ENCODE results near the gene QPCTL.

QPCTL gene

DNA sequence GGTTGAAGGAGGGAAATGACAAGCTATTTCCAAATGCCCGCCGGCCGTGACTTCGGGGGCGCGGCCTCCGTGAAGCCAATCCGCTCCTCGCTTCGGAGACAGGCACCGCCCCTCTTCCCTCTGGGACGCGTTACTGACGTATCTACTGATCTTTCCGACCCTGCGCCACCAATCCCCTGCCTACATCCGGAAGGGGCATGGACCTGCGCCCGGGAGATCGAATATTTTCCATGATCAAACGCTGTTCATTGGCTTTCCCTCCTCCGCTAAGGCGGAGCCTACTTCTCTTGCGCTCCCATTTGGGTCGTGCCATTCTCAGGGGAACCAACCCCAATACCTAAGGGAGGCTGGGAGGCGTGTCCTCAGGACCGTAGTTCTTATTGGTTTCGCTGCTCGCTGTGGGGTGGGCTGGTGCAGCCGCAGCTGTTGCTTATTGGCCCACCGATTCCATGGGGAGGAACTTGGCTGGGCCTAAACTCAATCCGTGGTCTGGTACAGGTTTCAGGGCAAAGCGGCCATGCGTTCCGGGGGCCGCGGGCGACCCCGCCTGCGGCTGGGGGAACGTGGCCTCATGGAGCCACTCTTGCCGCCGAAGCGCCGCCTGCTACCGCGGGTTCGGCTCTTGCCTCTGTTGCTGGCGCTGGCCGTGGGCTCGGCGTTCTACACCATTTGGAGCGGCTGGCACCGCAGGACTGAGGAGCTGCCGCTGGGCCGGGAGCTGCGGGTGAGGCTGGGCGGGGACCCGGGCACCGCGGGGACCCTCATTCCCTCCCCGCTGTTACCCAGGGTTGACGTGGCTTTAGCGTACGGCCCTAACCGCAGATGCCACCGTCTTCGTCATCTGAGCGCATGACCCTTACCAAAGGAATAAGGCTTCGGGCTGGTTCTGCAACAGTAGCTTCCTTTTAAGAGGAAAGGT lies at the start of gene QPCTL:
Gene QPCTL, plus strand, starts transcription at position 480 of the 919 bp plus-strand sequence. Its CDS starts 38 bp downstream, at position 518.
- DNase-seq: peak; percentile 100

DNA sequence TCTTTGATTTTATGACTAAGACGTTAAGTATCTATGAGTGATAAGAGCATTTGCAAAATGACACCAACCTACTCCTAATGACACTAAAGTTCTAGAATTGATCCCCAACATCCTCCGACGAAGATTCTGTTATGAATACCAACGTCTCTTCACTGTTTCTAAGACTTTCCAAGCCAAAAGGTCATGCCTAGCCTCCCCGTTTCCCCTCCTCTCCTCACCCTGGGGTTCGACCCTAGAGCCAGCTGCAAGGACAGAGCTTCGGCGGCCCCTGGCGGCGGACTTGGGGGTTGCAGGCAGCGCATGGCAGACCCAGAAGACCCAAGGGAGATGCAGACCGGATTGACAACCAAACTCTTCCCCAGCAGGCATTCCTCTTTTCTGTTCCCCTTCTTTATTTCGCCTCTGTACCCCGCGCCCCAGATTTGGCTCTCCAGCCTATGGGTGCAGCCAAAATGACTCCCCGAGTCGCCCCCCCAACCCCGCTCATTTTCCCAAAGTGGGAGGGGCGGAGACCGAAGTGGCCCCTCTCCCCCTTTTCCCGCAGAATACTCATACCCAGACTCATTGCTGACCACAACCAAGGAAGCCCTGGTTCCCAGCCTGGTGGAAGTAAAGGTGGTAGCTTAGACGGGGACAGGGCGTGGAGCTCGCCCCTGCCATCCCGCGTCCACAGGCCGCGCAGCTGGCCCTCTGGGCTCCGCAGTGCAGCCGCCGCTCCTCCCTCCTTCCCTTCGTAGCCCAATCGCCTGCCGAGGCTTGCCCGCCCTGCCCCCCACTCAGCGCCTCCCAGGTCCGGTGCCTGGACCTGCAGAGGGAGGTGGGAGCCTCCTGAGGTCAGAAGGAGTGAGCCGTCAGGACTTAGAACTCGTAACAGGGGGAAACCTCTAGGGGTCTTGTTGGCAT lies 49.2 kb upstream of the QPCTL start:
- peak; percentile 90 for DNase-seq

DNA sequence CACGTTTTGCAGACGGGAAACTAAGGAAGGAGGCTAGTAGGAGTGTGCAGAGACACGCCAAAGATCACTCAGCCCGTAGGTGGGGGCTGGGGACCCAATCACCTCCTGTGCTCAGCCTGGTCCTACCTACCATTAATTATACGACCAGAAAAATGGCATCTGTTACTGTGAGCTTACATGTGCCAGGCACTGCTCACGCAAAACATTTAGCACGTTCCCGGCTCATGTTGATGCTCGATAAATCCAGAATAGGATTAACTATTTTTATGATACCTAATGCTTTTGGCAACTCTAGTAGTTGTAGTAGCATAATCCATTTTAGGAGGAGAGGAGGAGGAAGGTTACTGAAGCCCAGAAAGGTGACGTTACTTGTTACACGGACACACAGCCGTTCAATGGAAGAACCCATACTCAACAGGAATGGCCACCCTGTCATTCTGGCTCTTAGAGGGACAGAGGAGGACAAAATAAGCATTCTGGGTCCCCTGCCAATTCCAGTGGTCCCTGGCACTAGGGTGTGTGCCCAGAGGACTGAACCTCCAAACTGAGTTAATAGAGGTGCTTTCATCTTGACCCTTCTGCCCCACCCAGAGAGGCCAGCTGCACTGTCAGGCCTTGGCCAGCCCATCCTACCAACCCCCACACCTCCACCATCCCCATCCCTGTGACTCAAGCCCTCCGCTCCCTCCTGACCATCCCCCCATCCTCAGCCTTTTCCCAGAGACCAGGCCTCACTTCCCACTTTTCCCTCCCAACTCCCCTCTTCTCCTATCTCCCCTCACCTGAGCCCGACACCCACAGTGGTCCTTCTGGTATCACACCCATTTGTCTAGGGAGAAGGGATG lies 48.3 kb upstream of the QPCTL start:
- no peak for DNase-seq

DNA sequence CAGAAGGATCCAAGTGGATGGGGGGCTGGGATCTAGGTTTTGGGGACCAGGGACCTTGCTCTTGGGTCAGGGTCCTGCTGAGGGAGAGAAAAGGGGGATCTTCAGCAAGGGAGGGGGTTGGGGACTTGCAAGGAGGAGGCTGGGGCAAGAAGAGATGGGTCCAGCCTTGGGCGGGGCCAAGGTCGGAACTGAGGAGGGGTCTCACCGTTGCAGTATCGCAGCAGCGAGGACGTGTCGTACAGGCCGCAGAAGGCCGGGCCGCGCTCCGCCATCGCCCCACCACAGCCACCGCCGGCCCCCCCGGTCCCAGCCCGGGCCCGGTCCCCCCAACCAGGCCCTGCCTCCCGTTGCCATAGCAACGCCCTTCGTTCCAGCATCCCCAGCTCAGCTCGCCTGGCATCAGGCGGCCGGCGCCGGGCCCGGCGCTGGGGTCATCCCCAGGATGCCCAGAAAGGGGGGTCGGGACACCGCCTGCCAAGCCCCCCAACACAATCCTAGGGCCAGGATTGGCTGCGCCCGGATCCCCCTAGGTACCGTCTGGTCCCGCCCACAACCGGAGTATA lies 47.3 kb upstream of the QPCTL start:
- DNase-seq: no peak

DNA sequence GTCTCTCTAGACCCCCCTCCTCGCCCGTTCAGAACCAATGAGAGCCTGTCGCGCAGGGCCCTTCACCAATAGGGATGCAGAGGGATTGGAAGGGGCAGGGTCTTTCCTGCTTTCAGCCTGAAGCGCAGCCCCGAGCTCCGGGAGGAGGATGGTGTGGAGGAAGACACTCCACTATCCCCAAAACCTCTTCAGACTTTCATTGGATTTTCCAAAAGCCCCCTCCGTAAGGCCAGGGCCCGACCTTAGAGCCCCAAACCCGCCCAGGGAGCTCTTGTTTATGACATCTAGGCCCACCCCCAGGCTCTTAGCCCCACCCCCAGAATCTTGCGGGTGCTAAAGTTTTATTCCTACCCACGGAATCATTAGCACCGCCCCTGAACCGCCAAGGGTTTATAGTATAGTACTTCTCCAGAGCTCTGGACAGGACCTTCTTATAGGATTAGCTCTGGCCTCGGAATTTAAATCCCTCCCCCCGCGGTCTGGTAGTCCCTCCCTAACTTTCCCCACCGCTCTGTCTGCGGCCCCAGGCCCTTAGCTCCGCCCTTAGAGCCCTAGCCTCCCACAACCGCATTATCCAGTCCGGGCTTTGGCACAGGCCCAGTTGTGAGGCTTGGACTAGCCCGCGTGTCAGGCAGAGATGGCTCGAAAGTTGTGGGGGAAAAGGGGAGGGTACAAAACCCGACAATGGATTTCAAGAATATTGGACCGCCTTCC lies 46.7 kb upstream of the QPCTL start:
- peak; percentile 97 for DNase-seq

DNA sequence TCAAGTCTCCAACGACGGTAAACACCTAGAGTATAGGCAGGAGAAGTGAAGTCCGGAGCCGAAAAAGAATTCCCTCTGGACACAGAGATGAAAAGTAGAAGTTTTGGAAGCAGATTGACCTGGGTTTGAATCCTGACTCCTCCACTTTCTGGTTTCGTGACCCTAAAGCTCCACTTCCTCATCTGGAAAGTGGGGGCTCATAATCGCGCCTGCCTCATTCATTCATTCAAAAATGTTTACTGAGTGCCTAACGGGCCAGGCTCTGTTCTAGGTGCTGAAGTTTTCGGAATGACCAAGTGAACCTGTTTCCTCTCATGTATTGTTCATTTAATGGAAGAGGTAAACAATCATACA lies 46.1 kb upstream of the QPCTL start:
- DNase-seq: peak; percentile 43

DNA sequence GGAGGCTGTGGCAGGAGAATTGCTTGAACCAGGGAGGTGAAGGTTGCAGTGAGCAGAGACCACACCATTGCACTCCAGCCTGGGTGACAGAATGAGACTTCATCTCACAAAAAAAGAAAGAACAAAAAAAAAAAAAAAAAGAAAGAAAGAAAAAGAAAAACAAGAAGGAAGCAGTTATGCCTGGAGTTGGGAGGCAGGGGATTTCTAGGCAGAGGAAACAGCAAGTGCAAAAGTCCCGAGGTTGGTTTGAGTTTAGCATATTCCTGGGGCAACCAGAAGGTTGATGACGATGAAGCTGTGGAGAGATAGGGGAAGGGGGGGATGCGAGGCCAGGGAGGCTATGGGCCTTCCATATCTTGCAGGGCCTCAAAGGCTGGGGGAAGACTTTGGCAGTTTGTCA lies 41.7 kb upstream of the QPCTL start:
- DNase-seq: no peak

DNA sequence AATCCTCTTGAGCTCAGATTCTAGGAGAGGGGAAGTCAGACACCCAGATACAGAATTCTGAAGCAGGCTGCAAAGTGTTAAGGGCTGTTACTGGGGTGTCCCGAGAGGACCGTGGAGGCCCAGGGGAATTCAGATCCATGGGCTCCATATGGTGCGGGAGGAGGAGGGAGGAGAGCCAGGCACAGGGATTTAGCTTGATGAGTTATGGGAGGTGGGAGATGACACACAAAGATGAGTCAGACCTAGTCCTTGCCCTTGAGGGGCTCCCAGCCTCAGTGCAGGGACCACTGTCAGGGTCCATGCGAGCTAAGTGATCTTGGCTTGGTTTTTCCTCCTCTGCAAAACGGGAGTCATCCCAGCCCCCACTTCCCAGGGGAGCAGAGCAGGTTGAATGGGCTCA lies 38.8 kb upstream of the QPCTL start:
- DNase-seq: no peak

DNA sequence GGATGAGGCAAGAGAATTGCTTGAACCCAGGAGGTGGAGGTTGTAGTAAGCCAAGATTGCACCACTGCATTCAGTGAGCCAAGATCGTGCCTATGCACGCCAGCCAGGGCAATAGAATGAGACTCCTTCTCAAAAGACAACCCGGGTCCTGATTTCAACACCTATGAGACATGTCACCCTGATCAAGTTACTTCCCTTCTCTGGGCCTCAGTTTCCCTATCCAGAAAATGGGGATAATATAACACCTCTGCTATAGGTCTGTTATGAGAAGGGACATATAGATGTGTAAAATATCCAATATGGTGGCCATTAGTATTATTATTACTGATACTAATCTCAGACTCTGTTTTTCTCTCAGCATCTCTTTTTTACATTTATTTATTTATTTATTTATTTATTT lies 37.4 kb upstream of the QPCTL start:
- DNase-seq: no peak

DNA sequence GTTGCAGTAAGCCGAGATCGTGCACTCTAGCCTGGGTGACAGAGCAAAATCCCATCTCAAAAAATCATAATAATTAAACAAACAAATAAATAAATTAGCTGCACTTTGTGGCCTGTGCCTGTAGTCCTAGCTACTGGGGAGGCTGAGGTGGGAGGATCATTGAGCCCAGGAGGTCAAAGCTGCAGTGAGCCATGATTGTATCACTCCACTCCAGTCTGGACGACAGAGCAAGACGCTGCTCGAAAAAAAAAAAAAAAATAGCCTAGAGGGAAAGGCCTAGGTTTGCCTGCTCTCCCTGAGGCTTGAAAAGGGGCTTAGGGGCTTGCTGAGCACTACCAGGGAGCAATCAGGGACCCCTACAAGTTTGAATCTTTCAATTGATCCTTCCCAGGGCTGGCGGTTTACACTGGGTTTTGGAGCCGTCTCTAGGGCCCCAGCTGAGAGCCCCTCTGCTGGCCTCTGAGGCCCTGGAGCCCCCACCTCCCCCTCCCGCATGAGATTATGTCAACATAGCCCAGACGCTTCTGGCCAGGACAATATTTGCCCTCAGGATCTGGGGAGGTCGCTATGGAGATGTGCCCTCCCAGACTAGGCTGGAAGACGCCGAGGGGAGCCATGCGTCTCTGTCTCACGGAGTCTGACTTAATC lies 34.8 kb upstream of the QPCTL start:
- DNase-seq: no peak

DNA sequence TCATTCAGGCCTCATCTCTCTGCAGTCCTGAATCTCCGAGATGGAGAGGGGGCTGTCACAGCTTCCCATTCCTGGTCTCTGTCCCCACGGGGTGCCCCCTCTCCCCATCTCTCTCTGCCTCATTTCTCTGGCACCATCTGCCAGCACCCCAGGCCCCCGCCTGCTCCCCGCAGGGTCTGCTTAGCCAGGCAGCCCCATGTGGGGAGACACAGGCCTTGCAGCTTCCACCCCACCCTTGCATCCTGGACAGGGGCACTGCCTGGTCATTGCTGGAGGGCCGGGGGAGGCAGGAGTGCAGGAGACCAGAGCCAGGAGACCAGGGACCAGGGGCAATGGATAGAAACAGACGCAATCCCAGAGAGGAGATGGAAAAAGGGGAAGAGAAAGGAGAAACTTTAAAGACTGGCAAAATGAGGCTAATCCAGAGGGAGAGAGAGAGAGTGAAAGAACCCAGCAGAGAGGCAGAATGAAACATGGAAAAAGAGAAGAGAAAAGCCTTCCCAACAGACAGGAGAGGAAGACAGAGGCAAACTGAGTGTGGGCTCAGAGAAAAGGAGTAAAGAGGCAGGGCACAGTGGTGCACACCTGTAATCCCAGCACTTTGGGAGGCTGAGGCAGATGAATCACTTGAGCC lies 33.3 kb upstream of the QPCTL start:
- DNase-seq: no peak

DNA sequence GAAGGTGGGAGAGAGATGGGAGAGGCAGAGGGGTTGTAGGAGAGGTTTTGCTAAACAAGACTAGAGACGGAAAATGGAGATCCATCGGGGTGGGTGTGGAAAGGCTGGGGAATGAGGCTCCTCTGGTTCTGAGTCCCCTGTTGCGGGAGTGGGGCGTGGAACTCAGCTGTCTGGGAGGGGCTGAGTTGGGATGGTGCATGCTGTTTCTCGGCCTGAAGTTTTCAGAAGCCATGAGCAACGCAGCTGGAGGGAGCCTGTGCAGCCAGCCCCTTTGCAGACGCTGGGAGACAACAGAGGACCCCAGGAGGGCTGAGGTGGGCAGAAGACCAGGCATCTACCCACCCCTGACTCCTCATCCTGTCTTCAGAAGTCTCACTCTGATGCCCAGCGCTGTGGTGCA lies 31.8 kb upstream of the QPCTL start:
- DNase-seq: no peak

DNA sequence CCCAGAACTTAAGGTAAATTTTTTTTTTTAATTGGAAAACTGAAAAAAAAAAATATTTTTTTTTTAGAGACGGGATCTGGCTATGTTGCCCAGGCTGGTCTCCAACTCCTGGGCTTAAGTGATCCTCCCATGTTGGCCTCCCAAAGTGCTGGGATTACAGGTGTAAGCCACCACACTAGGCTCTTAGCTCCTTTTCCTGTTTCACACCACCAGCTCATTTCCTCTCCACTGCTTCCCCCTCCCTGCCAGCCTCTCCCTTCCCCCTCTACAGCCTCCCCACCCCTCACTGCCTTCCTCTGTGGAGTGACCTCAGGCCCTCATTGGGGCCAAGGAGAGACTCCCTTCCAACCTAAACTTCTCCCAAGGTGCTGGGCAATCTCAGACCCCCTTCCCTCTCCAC lies 28.7 kb upstream of the QPCTL start:
- no peak for DNase-seq

DNA sequence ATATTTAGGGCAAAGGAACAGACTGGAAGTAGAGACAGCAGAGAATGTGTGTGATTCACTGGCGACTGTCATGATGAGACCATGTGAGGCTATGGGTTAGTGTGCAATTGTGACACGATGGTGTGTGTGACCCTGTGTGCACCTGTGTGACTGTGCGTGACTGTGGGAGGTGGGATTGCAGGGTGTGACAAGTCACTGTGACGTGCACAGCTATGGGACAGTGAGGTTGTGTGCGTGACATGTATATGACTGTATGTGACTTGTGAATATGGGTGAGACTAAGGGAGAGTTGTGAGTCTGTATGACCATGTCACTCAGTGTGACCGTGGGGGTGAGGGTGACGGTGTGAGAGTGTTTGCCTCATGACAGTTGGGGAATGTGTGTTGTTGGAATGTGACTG lies 27.9 kb upstream of the QPCTL start:
- DNase-seq: no peak

DNA sequence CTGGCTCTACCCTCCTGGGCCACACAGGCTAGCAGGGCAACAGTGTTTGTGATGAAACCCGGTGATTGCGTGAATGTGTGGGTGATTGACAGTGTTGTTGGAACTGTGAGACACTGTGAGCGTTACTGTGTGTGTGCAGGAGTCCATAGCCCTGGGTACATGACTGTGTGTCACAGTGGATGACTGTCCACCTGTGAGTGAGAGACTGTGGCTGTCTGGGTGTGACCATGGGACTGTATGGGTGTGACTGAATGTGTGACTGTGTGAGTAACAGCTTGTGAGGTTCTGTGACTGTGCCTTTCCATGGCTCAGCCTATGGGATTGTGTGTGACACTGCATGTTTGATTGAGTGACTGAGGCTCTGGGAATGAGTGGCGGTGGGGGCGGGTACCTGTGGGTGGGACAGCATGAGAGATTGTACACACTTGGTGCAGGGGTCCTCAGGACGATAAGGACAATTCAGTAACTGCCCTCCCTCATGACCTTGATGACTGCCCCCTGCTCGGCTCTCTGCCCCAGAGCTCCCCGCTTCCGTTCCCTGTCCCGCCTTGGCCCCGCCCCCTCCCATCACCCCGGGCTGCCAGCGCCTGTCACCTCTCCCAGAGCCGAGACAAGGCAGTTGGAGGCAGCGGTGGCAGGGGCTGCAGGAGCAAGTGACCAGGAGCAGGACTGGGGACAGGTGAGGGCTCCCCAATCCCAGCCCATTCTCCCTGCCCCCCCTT lies 24.7 kb upstream of the QPCTL start, which contains the start of gene GIPR:
Gene GIPR, plus strand, starts transcription at position 602 of the 722 bp plus-strand sequence. CDS start 1,300 bp downstream, outside the sequence.
- peak; percentile 76 for DNase-seq

DNA sequence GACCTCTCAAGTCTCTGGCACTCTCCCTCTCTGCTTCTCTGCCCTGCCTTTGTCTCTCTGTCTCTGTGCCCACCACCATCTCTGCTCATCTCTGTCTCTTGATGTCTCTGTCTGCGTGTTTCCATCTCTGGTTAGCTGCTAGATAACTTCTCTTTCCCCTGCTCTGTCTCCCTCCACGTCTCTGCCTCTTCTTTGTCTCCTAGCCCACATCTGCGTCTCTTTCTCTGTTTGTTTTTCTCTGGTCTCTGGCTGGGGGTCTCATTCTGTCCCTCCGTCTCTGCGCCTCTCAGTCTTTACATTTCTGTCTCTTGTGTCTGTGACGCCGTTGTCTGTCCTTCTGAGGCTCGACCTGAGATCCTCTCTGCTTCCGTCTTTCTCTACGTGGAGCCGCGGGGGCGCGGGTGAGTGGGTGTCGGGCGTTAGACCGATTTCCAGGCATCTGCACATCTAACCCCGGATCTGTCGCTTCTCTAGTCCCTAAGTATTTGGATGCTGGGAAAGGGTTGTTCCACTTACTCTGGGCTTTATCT lies 24.1 kb upstream of the QPCTL start:
- no peak for DNase-seq

DNA sequence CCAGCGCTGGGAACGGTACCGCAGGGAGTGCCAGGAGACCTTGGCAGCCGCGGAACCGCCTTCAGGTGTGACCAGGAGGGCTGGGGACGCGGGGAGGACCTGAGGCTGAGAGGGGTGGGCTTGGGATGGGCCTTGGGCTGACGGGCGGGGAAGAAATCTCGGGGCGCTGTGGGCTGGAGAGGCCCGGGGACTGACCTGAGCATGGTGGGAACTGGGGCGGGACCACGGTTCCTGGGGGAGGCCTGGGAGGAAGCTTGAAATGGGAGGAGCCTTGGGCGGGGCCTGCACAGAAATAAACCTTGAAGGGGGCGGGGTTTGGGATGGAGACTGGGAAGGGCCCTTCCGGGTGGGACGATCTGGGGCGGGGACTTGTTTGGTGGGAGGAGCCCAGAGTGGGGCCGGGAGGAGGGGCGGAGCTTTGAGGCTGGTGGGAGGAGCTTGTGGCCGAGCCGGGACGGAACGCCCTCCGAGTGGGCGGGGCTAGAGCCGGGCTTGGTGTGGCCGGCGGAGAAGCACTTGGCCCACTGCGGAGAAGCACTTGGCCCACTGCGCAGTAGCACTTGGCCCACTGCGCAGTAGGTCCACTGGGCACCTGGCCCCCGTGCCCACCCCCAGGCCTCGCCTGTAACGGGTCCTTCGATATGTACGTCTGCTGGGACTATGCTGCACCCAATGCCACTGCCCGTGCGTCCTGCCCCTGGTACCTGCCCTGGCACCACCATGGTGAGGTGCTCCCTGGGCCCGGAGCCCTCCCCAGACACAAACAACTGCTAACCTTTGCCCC lies 21.6 kb upstream of the QPCTL start:
- DNase-seq: peak; percentile 97

DNA sequence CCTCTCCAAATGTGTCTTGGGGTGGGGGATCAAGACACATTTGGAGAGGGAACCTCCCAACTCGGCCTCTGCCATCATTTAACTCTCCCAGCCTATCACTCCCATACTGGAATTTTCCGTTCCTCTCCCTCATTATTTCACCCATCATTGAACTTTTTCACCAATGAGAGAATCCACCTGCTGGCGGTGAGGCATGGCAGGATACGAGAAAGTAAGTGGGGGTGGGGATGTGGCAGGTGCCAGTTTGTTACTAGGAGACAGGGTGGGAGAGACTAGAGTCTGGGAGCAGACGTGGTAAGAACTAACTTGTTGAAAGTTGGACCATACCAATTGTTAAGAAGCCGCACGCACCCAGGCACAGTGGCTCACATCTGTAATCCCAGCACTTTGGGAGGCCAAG lies 17.5 kb upstream of the QPCTL start:
- no peak for DNase-seq

DNA sequence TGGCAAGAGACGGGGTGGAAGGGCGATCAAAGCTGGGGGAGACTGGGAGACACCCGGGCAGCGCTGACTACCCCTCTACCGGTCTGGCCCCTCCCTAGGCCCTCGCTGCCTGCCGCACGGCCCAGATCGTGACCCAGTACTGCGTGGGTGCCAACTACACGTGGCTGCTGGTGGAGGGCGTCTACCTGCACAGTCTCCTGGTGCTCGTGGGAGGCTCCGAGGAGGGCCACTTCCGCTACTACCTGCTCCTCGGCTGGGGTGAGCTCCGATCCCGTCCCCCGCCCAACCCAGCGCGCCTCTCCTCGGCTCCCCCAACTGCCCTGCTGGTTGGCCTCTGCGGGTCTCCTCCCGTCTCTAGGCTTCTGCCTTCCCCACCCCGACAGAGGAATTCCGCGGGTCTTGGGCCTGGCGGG lies 15.6 kb upstream of the QPCTL start:
- DNase-seq: peak; percentile 26
